NCI-H460 (cell line): ENCODE measurements around the gene PCLAF. TPM values are rescaled to one million over a fixed set of nuclear protein-coding genes. Genes with fewer than 3 reads are reported as not detected.
"Not testable (repeated sequence)": the region's sequence is repeated elsewhere in the genome, so short reads cannot be mapped to it uniquely, and the experiment has no call there.

Experiments
- DNase-seq: peaks from one replicate; pipeline ENCODE4 v3.0.0-alpha.2; 2016; ENCODE audit warnings: low read depth; ENCODE audit errors: extremely low read depth
- small RNA-seq, 2 experiments: library from RNA; depleted of rRNA; stranded (forward); fragments of <200 nt; gene quantifications; one replicate each; pipeline ENCODE3, GENCODE V24; 2014
- total RNA-seq: library from RNA; depleted of rRNA; stranded (reverse); fragments of >200 nt; shearing (Covaris generic); gene quantifications from 2 replicates; pipeline ENCODE4 v1.2.3, GENCODE V29; 2014; rRNA removed

Gene PCLAF
- total RNA-seq, 1 experiment from 2014 or later: 105 TPM

GRCh38 chr15:64326975-64327374 lies 54.3 kb downstream of the PCLAF start:
- not testable (repeated sequence) for DNase-seq

- DNase-seq: peak; percentile 20
These were observed 54.8 kb downstream of the PCLAF start for GRCh38 chr15:64326458-64326857.

GRCh38 chr15:64324165-64324877 lies 56.9 kb downstream of the PCLAF start:
- no peak for DNase-seq

GRCh38 chr15:64315216-64315615 lies 66.0 kb downstream of the PCLAF start:
- no peak for DNase-seq

- no peak for DNase-seq
These were observed 66.8 kb downstream of the PCLAF start for GRCh38 chr15:64314456-64314855.

Small RNAs within 50 kb of the gene (small RNA-seq; reads per million reads assigned to genes)
- gene RF00554: 0 to 0.02 reads per million in 2 experiments

Other genes starting within 250 kb of the PCLAF start
- gene SNX22, start 229.7 kb downstream of the PCLAF start, total RNA-seq: 0.09 and 0.42 TPM in 2 replicates
- gene PPIB, start 218.4 kb downstream of the PCLAF start, total RNA-seq: 484 and 544 TPM in 2 replicates
- 17.5 and 20.7 TPM in 2 replicates for gene CSNK1G1, start 25.3 kb downstream of the PCLAF start, total RNA-seq
- 6.3 and 8.6 TPM in 2 replicates for gene TRIP4, start 6.4 kb upstream of the PCLAF start, total RNA-seq
- gene ZNF609, start 79.1 kb upstream of the PCLAF start, total RNA-seq: 15.0 and 15.9 TPM in 2 replicates